Measurements from ENCODE around the gene TNFSF9. TPM values are rescaled to one million over a fixed set of nuclear protein-coding genes. Genes with fewer than 3 reads are reported as not detected.
"Not testable (repeated sequence)": the region's sequence is repeated elsewhere in the genome, so short reads cannot be mapped to it uniquely, and the experiment has no call there.

The TNFSF9 gene
- total RNA-seq, 4 donors from 2014 or later = 1.1 to 1.8 TPM; not detected in 2

DNA sequence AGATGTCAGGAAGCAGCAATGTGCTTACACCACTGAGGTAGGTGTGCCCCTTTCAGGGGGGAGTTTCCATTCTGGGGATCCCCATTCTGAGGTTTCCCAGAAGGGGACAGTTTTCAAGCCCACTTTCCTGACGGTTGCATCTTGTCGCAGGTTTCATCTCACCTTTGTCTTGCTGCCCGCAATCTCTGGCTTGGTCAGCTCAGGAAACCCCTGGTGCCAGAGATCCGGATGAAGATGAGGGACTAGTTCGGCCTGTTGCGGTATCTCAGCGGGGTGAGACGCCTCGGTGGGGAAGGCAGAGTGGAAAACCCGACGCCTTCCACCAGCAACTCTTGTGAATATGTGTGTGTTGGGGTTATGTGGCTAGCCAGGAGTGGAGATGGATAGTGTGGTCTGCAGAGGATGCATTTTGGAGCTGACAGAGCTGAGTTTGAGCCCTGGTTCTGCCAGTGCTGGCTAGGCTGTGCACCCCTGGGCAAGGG lies 13.1 kb downstream of the TNFSF9 start:
- no peak overlapping the region for H3K27ac ChIP-seq
- in situ Hi-C loops (cut with MboI; ENCODE audit: low sequenced_read_pairs in 4 of 4) = no loop called here
- H3K4me1 ChIP-seq = no peaks in the 10 kb centered on the region
- TF ChIP-seq, protein P1, sequence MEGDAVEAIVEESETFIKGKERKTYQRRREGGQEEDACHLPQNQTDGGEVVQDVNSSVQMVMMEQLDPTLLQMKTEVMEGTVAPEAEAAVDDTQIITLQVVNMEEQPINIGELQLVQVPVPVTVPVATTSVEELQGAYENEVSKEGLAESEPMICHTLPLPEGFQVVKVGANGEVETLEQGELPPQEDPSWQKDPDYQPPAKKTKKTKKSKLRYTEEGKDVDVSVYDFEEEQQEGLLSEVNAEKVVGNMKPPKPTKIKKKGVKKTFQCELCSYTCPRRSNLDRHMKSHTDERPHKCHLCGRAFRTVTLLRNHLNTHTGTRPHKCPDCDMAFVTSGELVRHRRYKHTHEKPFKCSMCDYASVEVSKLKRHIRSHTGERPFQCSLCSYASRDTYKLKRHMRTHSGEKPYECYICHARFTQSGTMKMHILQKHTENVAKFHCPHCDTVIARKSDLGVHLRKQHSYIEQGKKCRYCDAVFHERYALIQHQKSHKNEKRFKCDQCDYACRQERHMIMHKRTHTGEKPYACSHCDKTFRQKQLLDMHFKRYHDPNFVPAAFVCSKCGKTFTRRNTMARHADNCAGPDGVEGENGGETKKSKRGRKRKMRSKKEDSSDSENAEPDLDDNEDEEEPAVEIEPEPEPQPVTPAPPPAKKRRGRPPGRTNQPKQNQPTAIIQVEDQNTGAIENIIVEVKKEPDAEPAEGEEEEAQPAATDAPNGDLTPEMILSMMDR (IDR thresholded peaks at IDR 0.05 in 4 of 5, conservative IDR thresholded peaks at IDR 0.05 in 1 of 5) = no peak
- no peak for TF ChIP-seq POLR2A (IDR thresholded peaks at IDR 0.05)
- H3K4me3 ChIP-seq = no peak overlapping the region
- H3K27me3 ChIP-seq = no peaks in the 10 kb centered on the region
- H3K9me3 ChIP-seq = no peaks in the 10 kb centered on the region
- intact Hi-C loops (cut with DNase I; ENCODE audit: low total_unique reads) = no loop called here
- H3K36me3 ChIP-seq = no peaks in the 10 kb centered on the region
- no peak for DNase-seq
- no peak for ATAC-seq

DNA sequence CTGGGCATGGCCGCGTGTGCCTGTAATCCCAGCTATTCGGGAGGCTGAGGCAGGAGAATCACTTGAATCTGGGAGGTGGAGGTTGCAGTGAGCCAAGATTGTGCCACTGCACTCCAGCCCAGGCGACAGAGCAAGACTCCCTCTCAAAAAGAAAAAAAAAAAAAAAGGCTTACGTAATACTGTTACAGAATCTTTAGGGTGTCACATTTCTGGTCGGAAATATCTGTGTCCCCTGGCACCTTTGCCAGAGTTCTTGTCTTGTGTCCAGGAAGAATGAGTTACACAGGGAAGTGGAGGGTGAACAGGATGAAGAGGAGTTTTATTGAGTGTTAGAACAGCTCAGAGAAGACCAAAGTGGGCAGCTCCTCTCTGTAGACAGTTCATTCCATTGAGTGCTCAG lies 19.9 kb downstream of the TNFSF9 start:
- in situ Hi-C loops (cut with MboI; ENCODE audit: low sequenced_read_pairs in 4 of 4); intact Hi-C loops (cut with DNase I; ENCODE audit: low total_unique reads): not testable (repeated sequence)

DNA sequence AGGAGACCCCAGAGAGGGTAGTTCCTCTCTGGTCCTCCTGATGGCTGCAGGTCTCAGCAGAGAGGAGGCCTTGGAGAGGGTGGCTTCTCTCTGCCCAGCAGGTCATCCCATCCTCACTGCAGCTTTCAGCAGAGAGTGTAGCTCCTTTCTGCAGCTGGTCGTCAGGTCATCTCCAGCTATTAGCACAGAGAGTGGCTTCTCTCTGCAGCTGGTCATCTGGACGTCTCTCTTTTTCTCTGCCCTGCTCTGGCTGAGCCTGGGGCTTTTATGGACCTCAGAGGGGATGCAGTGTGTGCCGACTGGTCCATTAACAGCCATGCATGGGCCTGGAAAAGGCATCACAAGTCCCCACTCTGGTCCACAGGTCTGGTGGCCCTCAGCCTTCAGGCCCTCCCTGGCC lies 20.3 kb downstream of the TNFSF9 start:
- intact Hi-C loops (cut with DNase I; ENCODE audit: low total_unique reads) = no loop called here
- TF ChIP-seq, protein P1 (IDR thresholded peaks at IDR 0.05 in 4 of 5, conservative IDR thresholded peaks at IDR 0.05 in 1 of 5) = no peak
- TF ChIP-seq POLR2A (IDR thresholded peaks at IDR 0.05) = no peak
- in situ Hi-C loops (cut with MboI; ENCODE audit: low sequenced_read_pairs in 4 of 4) = no loop called here
- no peak for DNase-seq
- no peak overlapping the region for H3K27ac ChIP-seq
- no peak overlapping the region for H3K4me3 ChIP-seq
- peak in 1 of 2 donors; percentile 19 for ATAC-seq
- H3K9me3 ChIP-seq = no peaks in the 10 kb centered on the region
- H3K36me3 ChIP-seq = no peaks in the 10 kb centered on the region
- no peaks in the 10 kb centered on the region for H3K27me3 ChIP-seq
- no peaks in the 10 kb centered on the region for H3K4me1 ChIP-seq

More for the DNA sequence above, 19.9 kb downstream of the TNFSF9 start:
- not testable (repeated sequence) for H3K4me1 ChIP-seq, H3K27me3 ChIP-seq, H3K36me3 ChIP-seq, DNase-seq, H3K4me3 ChIP-seq, H3K27ac ChIP-seq, H3K9me3 ChIP-seq
- ATAC-seq = peak in 1 of 2 donors; percentile 80

- Histone ChIP-seq H3K4me1 (no peaks in the 10 kb centered on the region), H3K36me3 (no peaks in the 10 kb centered on the region), H3K9me3 (no peaks in the 10 kb centered on the region), H3K27ac (no peak overlapping the region), H3K27me3 (no peaks in the 10 kb centered on the region), H3K4me3 (no peak overlapping the region)
- intact Hi-C loops (cut with DNase I; ENCODE audit: low total_unique reads) (no loop called here), in situ Hi-C loops (cut with MboI; ENCODE audit: low sequenced_read_pairs in 4 of 4) (no loop called here)
- no peak for TF ChIP-seq POLR2A (IDR thresholded peaks at IDR 0.05)
- TF ChIP-seq, protein P1 (IDR thresholded peaks at IDR 0.05 in 4 of 5, conservative IDR thresholded peaks at IDR 0.05 in 1 of 5) = no peak
- ATAC-seq (no peak), DNase-seq (no peak)
Measured at GRCh38 chr19:6551607-6552450, 21.0 kb downstream of the TNFSF9 start.

DNA sequence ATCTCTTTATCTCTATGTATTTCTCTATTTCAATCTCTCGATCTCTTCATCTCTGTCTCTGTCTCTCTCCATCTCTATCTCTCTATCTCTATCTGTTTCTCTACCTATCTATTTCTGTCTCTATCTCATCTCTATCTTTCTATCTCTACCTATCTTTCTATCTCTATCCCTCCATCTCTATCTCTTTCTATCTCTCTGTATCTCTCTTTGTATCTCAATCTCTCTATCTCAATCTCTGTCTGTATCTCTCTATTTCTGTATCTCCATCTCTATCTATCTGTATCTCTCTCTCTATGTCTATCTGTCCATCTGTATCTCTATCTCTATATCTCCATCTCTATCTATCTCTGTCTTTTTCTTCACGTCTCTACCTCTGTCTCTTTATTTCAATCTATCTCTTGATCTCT lies 25.2 kb downstream of the TNFSF9 start:
- in situ Hi-C loops (cut with MboI; ENCODE audit: low sequenced_read_pairs in 4 of 4) = no loop called here
- DNase-seq (no peak), ATAC-seq (no peak)
- H3K4me3 ChIP-seq = no peak overlapping the region
- no peaks in the 10 kb centered on the region for H3K9me3 ChIP-seq
- no peak for TF ChIP-seq POLR2A (IDR thresholded peaks at IDR 0.05)
- TF ChIP-seq, protein P1 (IDR thresholded peaks at IDR 0.05 in 4 of 5, conservative IDR thresholded peaks at IDR 0.05 in 1 of 5) = no peak
- no peaks in the 10 kb centered on the region for H3K36me3 ChIP-seq
- H3K27ac ChIP-seq = no peak overlapping the region
- no peaks in the 10 kb centered on the region for H3K4me1 ChIP-seq
- intact Hi-C loops (cut with DNase I; ENCODE audit: low total_unique reads) = no loop called here
- H3K27me3 ChIP-seq = no peaks in the 10 kb centered on the region
